ENCODE results near the gene GOLGA8T.
"Not testable (repeated sequence)": the region's sequence is repeated elsewhere in the genome, so short reads cannot be mapped to it uniquely, and the experiment has no call there.

Gene GOLGA8T, protein sequence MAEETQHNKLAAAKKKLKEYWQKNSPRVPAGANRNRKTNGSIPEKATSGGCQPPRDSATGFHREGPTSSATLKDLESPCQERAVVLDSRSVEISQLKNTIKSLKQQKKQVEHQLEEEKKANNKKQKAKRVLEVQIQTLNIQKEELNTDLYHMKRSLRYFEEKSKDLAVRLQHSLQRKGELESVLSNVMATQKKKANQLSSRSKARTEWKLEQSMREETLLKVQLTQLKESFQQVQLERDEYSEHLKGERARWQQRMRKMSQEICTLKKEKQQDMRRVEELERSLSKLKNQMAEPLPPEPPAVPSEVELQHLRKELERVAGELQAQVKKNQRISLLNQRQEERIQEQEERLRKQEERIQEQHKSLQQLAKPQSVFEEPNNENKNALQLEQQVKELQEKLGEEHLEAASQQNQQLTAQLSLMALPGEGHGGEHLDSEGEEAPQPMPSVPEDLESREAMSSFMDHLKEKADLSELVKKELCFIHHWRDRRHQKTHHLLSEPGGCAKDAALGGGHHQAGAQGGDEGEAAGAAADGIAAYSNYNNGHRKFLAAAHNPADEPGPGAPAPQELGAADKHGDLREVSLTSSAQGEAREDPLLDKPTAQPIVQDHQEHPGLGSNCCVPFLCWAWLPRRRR

GRCh38 chr15:30134751-30135150 lies at the start of gene GOLGA8T:
Gene GOLGA8T, plus strand, starts transcription at chr15:30135051. Its CDS starts 98 bp downstream, at chr15:30135149.
- DNase-seq (ENCODE audit: low spot score) = not testable (repeated sequence)

GRCh38 chr15:30097827-30098226 lies 37.0 kb upstream of the GOLGA8T start:
- DNase-seq (ENCODE audit: low spot score) = not testable (repeated sequence)

DNA sequence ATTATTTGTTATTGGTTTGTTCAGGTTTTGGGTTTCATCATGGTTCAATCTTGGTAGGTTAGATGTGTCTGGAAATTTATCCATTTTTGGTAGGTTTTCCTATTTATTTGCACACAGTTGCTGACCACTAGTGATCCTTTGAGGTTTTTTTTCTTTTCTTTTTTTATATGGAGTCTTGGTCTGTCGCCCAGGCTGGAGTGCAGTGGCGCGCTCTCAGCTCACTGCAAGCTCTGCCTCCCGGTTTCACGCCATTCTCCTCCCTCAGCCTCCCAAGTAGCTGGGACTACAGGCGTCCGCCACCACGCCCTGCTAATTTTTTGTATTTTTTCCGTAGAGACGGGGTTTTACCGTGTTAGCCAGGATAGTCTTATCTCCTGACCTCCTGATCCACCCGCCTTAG lies 32.0 kb upstream of the GOLGA8T start:
- DNase-seq (ENCODE audit: low spot score) = not testable (repeated sequence)

DNA sequence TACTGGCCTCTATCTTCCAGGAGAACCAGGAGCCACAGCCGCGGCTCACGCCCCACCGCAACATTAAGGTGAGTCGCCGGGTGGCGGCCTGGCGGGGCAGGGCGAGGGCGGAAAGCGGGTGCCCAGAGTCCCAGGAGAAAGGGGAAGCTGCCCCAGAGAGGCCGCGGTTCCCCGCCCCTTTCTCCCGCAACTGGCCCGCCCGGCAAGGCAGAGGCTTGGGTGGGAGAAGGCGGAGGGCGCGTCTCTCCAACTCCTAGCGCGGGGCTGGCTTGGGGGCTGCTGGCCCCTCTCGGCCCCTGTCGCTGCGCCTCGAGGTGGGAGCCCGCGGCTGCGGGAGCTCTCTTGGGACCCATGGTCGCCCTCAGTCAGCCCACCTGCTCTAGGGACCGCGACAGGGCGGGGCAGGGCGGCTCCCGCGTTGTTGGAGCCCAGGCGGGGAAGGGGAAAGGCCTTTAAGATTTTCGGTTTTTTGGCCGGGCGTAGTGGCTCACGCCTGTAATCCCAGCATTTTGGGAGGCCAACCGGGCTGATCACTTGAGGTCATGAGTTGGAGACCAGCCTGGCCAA lies 30.8 kb upstream of the GOLGA8T start:
- not testable (repeated sequence) for DNase-seq (ENCODE audit: low spot score)

- DNase-seq (ENCODE audit: low spot score) = not testable (repeated sequence)
These were observed 24.3 kb upstream of the GOLGA8T start for GRCh38 chr15:30110591-30110990.

DNA sequence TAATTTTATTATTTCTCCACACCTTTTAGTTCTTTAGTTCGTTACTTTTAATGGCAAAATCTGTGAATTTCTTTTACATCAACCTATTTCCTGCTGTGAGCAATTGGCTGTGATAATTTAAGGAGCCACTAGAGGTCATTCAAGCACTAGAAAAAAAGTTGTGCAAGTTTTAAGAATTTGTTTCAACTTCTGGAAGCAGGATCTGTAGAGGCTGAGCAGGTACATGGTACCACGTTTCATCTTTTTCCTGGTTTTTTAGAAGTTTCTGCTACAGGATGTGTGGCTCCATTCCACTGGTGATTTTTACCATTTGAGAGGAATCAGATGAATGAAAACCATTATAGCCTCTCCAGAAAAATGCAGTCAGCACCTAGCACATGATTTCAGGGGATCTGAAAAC lies 4.8 kb upstream of the GOLGA8T start:
- not testable (repeated sequence) for DNase-seq (ENCODE audit: low spot score)

DNA sequence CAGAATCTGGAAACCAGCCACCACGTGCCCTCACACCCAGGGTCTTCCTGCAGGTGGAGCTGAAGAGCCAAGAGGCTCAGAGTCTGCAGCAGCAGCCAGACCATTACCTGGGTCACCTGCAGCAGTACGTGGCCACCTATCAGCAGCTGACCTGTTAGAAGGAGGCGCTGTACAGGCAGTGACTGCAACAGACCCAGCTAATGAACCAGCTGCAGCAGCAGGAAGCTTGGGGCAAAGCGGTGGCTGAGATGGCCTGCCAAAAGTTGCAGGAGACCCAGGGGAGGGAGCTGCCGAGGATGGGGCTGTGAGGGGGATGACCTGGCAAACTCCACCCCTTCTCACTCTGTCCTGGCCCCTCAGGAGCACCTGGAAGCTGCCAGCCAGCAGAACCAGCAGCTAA lies 8.4 kb downstream of the GOLGA8T start:
- not testable (repeated sequence) for DNase-seq (ENCODE audit: low spot score)

DNA sequence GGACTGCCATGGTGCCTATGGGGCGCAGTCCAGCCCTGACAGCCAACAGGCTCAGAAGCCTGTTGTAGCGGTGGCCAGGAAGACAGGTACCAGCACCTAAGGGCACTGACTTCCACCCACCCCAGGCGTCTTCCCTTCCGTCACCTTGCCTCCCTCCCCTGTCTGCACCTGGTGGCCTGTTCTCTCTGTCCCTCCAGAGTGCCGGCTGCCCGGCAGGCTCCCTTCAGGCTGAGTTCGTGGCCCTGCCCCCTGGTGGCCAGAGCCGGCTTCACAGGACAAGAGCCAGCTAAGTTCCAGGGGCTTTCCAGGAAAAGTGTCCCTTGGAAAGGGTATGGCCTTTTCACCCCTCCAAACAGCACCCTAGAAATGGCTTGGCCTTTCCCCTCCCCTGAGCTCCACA lies 15.0 kb downstream of the GOLGA8T start:
- not testable (repeated sequence) for DNase-seq (ENCODE audit: low spot score)

GRCh38 chr15:30162479-30163357 lies 27.9 kb downstream of the GOLGA8T start:
- DNase-seq (ENCODE audit: low spot score) = not testable (repeated sequence)

DNA sequence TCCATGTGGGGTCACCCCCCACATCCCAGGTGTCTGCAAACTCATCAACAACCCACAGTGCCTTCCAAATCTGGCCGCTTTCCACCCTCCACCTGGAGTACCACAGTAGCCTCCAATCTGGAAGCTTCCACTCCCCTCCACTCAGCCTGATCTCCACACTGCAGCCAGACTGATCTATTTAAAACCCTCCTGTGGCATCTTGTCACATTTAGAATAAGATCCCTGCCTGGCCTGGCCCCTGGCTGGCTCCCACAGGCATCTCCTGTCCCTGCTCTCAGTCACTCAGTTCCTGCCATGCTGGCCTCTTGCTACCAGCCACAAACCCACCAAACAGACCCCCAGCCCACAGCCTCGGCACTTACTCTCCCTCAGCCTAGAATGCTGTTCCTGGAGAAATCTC lies 28.9 kb downstream of the GOLGA8T start:
- not testable (repeated sequence) for DNase-seq (ENCODE audit: low spot score)

DNA sequence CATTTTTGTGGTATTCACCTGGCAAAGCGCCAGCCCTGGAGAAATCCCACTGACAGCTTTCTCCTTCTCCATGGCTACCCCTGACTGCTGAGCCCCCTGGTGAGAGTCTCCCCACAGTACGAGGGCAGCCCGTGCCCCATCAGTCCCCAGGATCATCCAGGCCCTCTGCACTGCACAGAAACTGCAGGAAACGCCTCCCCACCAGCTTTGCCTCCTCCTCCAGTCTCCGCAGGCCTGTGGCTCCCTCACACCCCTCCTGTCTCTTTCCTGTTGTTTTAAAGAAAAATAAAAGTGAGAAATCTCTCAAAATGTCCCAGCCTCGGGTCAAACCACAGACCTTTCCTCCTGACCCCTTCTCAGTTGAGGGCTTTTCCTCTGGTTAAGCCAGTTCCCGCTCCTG lies 29.4 kb downstream of the GOLGA8T start:
- DNase-seq (ENCODE audit: low spot score) = not testable (repeated sequence)

DNA sequence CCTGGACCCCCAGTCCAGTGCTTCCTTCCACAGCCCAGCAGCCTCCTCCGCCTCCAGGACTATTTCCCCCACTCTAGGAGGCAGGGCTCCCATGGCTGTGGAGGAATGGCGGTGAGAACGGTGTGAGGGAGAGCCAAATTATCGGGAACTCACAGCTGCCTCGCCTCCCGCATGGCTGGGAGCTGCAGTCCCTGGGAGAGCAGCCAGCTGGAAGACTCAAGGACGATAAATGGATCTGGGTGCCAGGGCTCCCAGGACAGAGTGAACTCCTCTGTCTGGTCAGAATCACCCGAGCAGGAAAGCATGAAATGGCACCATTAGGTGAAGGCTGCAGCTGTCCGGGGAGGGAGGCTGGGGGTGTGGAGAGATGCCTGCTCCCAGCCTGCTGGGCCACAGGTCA lies 32.6 kb downstream of the GOLGA8T start:
- not testable (repeated sequence) for DNase-seq (ENCODE audit: low spot score)

DNA sequence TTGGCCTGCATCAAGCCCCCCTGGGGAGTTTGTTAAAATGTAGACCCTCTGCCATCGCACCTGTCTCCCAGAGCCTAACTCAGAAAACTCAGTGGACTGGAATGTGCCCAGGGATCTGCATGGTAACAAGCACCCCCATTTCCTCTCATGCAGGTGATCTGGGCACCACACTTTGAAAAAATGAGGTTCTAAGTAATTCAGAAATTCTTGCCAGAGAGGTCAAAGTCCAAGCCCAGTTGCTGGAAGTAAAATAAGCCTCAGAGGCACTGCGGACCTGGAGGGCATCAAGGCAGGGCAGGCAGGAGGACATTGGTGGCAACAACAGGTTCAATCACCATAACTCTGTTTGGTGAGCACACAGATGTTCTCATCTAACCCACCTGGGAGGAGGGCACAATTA lies 33.0 kb downstream of the GOLGA8T start:
- not testable (repeated sequence) for DNase-seq (ENCODE audit: low spot score)

DNA sequence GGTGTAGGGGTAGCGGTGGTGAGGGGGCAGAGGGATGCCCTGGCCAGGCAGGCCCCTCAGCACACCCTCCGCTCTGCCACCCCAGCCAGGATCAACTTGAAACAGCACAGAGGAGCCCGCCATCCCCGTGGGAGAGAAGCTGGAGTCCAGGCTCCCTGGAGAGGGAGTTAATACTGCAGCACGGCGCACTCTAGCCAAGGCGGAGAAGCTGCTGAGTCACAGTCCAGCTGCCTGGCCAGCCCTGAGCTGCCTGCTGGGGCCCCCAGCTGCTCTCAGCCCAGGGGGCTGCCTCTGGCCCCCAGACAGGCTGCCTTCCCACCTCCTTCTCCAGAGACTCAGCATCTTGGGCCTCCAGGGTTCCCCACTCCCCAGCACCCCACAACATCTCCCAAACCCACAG lies 36.6 kb downstream of the GOLGA8T start:
- DNase-seq (ENCODE audit: low spot score) = not testable (repeated sequence)

- not testable (repeated sequence) for DNase-seq (ENCODE audit: low spot score)
These were observed 38.3 kb downstream of the GOLGA8T start for GRCh38 chr15:30173041-30173608.

GRCh38 chr15:30175291-30175690 lies 40.4 kb downstream of the GOLGA8T start:
- not testable (repeated sequence) for DNase-seq (ENCODE audit: low spot score)

GRCh38 chr15:30176613-30177012 lies 41.8 kb downstream of the GOLGA8T start:
- not testable (repeated sequence) for DNase-seq (ENCODE audit: low spot score)

GRCh38 chr15:30179814-30180213 lies 45.0 kb downstream of the GOLGA8T start:
- not testable (repeated sequence) for DNase-seq (ENCODE audit: low spot score)

- not testable (repeated sequence) for DNase-seq (ENCODE audit: low spot score)
These were observed 50.6 kb downstream of the GOLGA8T start for GRCh38 chr15:30185495-30185894.

DNA sequence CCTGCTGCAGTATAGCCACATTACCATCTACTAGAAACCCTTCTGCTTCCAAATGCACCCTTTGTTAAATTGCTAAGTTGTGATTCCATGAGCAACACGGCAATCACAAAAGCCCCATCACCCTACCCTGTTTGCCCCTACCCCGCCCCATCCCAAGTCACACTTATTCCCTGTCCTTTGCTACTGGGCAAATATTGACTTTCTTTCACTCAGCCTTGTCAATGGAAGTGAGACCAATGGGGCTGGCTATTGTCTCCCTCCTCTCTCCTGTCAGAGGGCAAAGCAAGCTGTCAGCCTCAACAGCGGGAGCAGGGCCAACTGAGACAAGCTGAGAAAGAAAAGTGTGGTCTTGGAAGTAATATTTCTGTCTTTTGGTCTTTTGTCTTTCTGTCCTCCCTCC lies 52.6 kb downstream of the GOLGA8T start:
- not testable (repeated sequence) for DNase-seq (ENCODE audit: low spot score)

- DNase-seq (ENCODE audit: low spot score) = not testable (repeated sequence)
These were observed 54.9 kb downstream of the GOLGA8T start for GRCh38 chr15:30189754-30190153.

Data from hematopoietic multipotent progenitor cell treated with erythropoietin and hydrocortisone succinate and interleukin-3 and kit ligand, for 17 days (in vitro differentiated cells).